COR-L47 (cell line): ENCODE data around the gene LMO1.

Experiments used
- DNase-seq: peaks from one replicate; lab custom pipeline; 2025; lab: John Stamatoyannopoulos, UW

Gene LMO1

DNA sequence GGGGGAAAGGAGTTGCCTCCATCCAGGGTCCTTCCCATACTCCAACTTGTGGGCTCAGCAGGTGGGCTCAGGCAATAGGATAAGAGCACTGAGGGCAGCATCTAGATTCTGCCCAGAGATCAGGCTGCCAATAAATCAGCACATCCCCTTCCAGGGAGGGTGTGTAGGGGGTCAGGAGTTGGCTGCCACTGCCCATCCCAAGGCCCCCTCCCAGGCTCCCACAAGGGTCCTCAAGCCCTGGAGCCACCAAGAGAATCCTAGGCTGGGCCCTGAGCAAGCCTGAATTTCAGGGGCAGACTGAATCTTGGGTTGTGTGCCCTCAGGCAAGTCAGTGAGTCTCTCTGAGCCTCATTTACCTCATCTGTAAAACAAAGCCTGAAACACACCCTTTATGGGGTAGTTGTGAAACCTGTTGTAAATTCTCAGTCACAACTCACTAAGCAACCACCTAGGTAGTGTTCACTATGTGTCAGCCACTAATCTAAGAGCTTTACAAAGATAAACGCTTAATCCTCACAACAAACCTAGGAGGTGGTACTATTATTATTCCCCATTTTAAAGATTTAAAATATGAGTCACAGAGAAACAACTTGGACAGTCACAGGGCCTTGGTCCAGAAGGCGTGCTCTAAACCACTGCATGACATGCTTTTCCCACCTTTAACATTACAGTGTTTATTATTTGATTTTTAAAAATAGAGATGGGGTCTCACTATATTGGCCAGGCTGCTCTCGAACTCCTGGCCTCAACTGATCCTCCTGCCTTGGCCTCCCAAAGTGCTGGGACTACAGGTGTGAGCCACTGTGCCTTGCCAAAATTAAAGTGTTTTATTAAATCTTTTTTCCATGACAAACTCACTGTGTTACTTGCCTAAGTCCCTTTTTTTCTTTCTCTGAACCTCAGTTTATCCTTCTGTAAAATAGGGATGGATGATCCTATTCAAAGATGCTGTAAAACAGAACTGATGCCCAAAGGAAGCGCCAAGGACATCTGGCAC, 36.2 kb downstream of the LMO1 start:
- DNase-seq, result no peak

DNA sequence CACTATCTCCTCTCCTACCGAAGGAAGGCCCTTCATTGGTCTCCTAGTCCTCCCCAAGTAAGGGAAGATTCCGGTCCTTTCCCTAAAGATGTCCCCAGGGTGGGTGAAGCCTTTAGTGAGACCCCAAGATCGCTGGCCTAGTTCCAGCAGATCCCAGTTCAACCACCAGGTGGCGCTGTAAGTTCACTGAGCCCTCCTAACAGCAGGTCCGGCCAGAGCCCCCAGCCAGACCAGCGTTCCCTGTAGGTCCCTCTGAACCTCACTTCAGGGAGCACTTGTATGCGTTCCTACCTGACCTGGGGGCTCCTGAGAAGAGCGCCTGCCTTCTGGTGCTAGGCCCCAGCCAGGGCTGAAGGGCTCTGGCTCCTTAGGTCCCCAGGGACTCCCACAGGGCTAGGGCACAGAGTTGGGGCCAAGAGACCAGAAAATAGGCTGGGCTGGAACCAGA, 38.1 kb downstream of the LMO1 start:
- DNase-seq, result peak; percentile 49

DNA sequence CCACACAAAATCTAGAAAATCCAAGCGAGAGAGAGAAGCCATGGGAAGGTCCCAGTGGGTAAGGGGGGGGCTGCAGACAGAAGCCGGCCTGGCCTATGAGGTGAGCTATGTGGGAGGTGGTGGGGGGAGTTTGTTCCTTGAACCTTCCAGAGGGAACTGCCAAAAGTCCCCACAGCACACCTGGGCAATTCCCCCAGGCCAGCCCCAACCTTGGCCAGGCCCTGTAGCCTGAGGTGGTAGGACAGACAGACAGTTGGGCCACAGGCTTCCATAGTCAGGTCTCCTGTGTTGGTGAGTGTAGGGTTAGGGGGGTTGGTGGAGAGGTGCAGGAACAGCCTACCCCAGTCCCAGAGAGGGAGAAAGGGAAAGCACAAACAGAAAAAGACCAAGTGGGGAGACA, 39.0 kb downstream of the LMO1 start:
- no peak for DNase-seq

DNA sequence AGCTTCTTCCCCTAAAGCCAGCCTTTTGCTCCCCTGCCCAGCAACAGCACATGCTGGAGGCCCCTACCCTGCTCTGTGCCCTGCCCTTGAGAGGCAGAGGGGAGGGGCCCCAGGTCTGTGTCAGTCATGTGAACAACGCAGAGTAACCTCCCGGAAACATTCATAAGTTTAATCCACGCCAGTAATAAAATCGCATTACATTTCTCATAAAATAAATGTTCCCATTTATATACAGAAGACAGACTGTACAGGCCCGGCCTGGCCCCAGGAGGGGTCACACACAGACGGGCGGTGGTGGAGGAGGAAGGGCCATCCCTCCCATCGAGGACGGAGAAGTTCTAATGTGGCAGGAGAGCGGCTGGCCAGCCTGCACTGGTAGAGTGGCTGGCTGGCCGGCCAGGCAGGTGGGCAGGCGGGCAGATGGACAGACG, 39.5 kb downstream of the LMO1 start:
- no peak for DNase-seq

DNA sequence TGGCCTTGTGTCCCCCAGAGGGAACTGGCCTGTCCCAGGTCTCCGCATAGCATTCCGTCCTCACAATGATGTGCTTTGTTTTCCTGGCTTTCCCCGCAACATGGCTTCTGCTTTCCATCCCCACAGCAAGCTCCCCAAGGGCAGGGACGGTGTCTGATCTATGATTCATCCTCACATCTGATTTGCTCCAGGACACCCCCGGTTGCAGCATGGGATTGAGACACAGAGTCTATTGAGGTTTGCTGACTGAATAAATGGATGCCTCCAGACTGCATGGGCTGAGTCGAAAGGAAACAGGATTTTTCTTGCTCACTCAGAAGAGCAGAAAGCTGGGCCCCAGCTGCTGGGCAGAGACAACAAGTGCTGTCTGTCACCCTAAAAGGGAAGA, 40.2 kb downstream of the LMO1 start:
- DNase-seq, result no peak

DNA sequence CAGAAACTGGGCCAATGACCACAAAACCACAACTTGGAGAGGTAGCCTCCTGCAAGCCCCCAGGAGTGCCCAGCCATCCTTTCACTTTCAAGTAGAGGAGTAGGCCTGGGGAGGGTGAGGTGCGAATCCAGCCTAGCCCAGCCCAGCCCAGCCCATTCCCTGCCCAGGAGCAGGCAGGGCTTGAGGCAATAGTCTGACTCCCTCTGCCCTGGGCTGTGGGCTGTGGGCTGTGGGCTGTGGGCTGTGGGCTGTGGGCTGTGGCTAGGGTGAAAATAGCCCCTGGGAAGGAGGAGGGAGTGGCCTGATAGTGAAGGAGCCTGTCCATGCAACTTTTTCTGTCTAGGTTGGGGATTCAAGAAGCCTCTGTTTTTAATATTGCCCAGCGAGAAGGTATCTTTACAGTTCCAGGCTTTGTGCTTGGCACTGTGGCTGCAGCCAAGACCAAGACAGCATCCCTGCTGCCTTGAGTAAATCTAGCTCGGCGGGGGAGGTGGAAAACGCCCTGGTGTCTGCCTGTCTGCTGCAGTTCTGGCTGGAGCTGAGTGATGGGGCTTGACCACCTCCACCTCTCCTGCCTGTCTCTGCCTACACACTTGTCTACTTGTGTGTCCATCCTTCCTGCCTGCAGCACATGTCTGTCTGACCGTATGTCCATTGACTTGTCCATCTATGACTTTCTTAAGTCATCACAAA, 40.7 kb downstream of the LMO1 start:
- peak; percentile 47 for DNase-seq

DNA sequence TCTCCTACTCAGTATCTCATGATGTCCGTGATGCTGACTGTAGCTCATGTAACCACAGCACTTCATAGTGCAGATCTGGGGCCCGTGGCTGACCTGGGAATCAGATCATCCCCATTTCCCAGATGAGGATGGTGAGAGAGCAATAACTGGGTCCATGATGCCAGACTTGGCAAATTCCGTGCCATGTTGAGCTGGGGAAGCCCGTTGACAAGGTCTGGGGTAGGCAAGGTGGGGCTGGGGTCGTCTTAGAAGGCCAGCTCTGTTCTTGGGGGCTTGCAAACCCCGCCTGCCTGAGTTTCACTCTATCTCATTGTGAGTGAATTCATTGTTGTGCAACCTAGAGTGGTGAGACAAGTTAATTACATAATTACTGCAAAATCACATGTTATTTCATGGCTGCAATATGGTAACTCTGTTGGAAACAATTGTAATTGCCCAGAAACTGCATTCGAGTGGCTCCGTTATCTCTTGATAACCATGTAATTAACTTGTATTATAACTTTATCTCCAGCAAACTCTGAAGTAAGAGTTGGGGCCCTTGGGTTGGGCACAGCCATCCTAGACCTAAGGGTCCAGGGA, 41.7 kb downstream of the LMO1 start:
- DNase-seq, result peak; percentile 42

DNA sequence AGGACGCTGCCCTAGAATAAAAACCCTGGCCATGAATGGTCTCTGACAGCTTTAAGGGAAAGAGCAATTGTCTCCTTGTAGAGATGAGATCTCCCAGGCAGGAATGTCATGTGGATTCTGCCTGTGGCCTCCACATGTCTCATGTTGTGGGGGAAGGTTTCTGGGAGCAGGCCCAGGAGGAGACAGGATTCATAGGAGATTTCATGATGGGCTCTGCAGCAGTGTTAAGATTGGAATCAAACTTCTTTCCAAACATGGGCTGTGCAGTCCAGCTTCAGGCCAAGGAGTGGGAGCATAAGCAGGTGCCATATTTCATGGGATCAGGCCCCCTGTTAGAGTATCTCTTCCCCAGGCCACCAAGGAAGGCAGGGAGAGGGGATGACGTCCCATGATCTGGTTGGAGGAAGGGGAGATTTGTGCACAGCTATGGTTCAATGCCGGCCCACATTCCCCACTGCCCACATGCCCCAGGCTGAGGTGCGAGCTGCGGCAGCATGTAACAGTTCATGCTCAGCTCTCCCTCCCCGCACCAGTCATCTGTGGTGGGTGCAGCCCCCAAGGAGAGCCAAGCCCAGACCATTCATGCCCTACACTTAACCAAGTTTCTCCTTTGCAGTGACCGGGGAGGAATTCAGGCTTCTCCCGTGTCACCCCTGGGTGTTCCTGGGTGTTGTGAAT, 42.5 kb downstream of the LMO1 start:
- DNase-seq, result no peak

DNA sequence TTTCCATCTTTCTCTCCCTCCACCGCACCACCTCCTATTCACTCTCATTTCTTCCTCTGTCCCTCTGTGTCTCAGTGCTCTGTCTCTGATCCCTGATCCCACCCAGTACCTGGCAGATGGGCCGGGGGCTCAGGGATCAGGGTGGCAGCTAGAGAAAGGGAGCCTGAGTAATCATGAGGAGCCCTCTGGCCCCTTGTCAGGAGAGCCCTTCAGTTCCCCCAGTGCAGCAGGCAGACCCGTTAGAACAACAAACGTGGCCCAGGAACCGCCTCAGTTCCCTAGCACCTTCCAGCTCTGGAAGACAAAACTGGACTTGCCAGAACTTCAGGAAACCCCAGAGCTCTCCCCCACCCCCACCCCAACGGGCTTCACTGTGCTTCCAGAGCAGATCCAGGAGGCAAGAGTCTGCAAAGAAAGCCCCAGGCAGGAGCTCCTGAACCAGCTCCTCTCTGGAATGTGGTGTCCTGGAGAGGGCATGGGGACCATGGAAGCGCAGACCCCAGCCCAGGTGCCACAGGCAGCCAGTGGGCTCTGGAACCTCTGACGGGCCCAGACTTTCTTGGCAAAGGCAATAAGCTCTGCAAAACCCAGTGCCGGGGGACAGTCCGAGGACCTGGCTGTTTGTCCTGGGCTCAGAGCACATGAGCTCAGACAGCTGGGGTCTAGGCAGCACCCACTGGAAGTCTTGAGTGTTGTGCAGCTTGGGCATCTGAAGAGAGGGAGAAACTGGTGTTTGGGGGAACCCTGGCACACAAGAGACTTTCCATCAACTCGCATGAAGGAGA, 43.2 kb downstream of the LMO1 start:
- no peak for DNase-seq

DNA sequence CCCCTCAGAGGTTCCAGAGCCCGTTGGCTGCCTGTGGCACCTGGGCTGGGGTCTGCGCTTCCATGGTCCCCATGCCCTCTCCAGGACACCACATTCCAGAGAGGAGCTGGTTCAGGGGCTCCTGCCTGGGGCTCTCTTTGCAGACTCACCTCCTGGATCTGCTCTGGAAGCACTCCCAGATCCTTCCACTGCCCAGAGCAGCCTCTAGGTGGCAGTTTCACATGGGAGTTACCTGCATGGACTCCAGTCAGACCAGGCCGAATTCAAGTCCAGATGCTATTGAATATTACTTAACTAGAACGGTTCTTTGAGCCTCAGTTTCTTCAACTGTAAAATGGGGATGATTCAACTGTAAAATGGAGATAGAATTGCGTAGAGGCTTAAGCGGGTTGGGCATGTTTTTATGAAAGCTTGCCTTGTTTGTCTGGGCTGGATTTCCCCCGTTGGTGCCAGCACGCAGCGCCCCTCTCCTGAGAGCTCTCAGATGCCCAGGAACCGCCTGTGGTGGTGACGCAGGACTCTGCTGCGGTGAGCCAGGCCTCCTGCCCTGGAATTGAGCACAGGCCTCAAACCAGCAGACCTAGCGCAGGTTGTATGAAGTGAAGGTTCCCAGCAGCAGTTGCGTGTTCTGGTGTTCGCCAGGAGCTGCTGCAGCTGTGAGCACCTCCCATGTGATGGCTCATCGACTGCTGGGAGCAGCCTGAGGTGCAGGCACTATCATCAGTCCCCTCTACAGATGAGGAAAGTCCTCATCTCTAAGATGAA, 44.2 kb downstream of the LMO1 start:
- DNase-seq, result peak; percentile 29

DNA sequence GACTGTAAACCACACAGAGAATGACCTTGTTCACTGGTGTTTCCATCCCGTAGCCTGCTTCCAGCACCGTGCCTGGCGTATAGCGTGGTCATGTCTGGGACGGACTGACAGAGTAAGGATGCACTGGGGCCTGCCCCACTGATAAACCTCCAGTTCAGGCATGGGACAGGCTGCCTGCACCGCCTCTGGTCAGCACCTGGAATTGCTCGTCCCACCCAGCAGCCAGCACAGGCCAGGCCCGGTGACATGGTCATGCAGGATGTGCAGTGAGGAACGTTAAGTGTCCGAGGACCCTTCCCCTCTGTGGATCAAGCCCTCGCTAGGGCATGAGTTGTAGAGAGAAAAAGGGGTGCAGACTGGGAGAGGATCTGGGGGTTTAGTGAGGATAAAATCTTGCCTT, 44.8 kb downstream of the LMO1 start:
- no peak for DNase-seq

DNA sequence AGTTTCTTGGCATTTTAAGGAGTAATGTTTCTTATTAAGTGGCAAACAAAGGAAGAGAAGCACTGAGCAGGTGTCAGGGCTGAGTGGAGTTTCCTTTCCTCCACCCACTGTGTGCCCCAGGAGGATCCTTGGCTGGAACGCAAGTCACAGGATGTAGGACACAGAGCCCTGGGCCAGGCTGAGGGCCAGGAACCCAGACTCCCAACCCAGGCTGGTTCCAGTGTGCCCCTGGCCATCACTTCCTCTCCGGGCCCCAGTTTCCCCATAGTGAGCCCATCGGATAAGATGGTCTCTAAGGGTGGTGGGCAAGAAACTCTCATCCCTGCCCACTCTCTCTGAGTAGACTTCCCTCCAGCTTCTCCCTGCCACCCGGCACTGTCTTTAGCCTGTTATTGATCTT, 45.3 kb downstream of the LMO1 start:
- no peak for DNase-seq

DNA sequence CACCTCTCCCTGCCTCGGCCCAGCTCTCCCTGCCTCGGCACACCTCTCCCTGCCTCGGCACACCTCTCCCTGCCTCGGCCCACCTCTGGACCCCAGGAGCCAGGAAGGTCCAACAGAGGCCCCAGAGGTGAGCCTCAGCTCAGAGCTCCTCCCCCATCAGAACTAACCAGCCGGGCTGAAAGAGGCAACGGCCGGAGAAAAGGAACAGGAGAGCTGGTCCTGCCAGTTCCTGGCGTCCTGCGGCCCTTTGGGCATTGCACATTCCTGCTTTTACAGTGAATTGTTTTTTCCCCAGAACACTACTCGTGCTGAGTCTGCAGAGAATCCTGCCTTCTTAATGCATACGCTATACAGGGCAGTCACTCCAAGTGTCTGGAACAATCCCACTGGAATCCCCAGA, 45.8 kb downstream of the LMO1 start:
- no peak for DNase-seq

DNA sequence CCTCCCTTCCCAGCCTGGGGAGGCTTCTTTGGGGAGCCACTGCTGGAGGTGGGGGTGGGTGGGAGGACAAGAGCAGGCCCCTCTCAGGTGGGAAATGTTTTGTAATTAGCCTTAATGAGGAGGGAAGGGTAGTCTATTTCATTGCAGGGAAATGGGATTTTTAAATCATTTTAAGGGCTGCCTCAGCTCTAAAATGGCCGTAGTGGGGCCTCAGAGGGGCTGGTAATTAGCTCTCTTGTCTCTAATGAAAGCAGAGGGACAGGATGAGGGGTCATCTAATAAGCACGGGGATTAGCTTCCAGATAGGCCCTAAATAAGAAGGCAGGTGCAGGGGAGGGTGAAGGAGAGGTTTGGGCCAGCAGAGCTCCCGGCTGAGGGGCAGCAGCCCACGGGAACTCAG, 46.5 kb downstream of the LMO1 start:
- no peak for DNase-seq

DNA sequence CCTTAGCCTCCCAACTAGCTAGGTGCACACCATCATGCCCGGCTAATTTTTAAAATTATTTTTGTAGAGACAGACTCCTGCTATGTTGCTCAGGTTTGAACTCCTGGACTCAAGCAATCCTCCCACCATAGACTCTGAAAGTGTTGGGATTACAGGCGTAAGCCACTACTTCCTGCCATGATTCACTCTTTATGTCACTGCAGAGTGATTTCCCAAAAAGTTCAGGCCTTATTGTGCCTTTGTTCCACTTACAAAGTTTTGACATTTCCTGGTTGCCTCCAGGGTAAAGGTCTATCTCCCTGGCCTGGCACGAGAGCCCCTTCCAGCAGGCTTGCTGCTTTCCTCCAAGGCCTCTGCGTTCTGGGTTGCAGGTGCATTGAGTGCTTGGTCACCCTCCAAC, 50.3 kb downstream of the LMO1 start:
- no peak for DNase-seq

DNA sequence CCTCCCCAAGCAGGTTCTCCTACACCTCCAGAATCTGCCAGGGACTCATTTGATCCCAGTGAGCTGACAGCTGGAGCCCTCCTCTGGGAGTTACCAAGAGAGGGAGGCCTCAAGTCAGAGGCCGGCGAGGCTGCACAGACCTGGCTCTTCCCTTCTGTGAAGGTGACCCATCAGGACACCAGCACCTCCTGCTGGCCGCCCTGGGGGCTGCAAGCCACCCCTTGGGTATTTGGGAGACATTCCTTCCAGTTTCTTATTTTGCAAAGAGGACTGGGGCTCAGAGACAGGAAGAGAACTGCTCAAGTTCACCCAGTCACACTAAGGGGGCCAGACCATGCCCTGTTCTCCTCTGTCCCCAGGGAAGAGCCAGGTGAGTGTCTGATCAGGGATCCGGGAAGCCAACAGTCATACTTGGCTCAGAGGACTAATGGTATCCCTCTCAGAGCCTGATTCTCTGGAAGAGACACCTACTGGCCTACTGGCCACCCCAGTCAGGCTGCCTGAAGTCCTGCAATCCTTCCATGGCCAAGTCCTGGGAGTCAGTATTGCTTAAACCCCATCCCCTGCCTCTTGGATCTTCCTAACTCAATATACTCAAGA, 54.4 kb downstream of the LMO1 start:
- DNase-seq, result no peak

DNA sequence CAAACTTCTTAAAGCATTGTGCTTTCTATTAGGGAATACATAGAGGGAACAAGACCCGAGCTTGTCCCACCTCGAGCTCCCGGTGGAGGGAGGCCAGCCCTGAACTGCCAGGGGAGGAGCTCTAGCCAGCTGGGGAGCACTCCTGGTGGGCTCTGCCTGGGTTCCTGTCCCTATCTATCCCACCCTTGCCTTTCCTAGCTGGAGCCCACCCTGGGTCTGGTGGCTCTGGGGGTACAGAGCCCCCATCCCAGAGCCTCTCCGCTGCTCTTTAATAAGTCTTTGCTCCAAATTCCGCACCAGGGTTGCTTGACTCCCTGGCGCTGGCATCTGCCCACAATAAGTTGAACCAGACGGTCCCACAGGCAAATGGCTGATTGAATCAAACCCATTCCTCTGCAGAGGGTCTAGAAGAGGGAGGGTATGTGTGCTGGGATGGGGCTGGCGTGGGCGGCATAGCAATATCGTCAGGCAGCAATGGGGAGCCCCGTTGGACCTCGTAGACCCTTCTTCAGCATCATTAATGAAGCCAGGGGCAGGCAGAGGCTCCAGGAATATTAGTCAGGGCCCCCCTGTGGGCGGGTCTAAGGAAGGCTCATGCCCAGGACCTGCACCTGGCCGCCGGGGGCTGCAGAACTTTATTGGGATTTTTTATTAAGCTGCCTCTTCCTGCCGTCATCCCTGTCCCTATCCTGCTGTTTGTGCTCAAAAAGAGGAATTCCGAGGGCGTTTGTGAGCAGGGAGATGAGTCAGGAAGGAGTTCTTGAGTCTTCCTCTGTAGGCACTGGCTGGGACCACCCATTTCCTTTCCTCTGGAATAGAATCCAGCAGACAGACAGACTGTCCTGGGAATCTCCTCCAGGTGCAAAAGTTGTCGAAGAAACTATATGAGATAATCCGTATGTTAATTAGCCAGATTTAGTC, 56.3 kb downstream of the LMO1 start:
- DNase-seq, result no peak

DNA sequence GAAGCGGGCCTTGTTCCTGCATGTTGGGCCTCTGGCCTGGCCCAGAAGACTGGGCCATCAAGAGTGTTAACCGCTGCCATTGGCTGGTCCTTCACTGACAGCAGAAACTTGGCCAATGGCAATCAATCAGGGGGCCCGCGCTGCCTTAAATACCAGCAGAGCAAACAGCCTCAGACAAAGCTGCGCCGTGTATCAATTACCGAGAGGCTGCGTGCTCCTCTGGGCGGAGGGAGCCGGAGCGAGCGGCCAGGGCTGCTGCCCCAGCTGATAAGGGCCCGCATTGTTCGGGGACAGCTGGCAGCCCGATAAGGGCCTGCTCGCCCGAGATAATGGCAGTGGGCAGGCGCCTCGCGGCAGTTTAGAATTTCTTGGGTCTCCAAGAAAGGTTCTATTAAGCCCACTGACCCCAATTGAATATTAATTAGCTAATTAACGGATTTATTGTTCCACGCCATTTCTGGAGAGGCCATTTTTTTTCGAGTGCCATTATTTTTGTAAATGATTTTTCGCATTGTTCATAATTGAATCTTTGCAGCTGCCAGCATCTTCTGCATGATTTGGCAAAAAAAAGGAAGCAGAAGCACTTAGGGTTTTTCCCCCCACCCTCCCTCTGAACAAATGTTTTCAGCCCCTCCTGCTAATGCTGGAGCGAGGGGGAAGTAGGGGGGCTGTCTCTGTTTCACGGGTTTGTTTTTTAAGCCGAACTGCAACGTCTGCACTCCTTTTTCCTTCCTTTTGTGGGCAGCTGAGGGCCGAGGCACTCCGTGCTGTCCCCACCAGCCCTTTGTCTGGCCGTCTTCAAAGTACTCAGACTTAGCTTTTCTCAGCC, 57.2 kb downstream of the LMO1 start:
- peak; percentile 67 for DNase-seq
